Measurements from ENCODE around the gene FAM25A. TPM values are rescaled to one million over a fixed set of nuclear protein-coding genes. Genes with fewer than 3 reads are reported as not detected.
"Not testable (repeated sequence)": the region's sequence is repeated elsewhere in the genome, so short reads cannot be mapped to it uniquely, and the experiment has no call there.

The FAM25A gene
- polyA plus RNA-seq, 1 donor, result not detected

- DNase-seq, result not testable (repeated sequence)
These were observed 6.6 kb upstream of the FAM25A start for GRCh38 chr10:87013528-87013927.

- peak; percentile 23 for DNase-seq
These were observed 4.9 kb upstream of the FAM25A start for GRCh38 chr10:87014986-87015716.

- not testable (repeated sequence) for DNase-seq
These were observed 2.0 kb upstream of the FAM25A start for GRCh38 chr10:87018127-87018526.

- not testable (repeated sequence) for DNase-seq
These were observed 1.0 kb upstream of the FAM25A start for GRCh38 chr10:87019066-87019465.

GRCh38 chr10:87019504-87019903 is 590 bp upstream of the FAM25A start:
- not testable (repeated sequence) for DNase-seq

GRCh38 chr10:87025285-87025958 is 5.3 kb downstream of the FAM25A start:
- DNase-seq, result not testable (repeated sequence)

GRCh38 chr10:87026747-87027508 is 6.8 kb downstream of the FAM25A start:
- DNase-seq, result not testable (repeated sequence)

- DNase-seq, result not testable (repeated sequence)
These were observed 10.3 kb downstream of the FAM25A start for GRCh38 chr10:87030419-87030818.

- DNase-seq, result no peak
These were observed 11.0 kb downstream of the FAM25A start for GRCh38 chr10:87030912-87031635.

GRCh38 chr10:87036623-87037022 is 16.5 kb downstream of the FAM25A start:
- DNase-seq, result no peak

GRCh38 chr10:87038286-87038717 is 18.2 kb downstream of the FAM25A start:
- no peak for DNase-seq

GRCh38 chr10:87038786-87039185 is 18.7 kb downstream of the FAM25A start:
- no peak for DNase-seq

- DNase-seq, result not testable (repeated sequence)
These were observed 23.5 kb downstream of the FAM25A start for GRCh38 chr10:87043579-87043978.

- DNase-seq, result no peak
These were observed 25.4 kb downstream of the FAM25A start for GRCh38 chr10:87045434-87045938.

GRCh38 chr10:87053111-87053510 is 33.0 kb downstream of the FAM25A start:
- peak; percentile 39 for DNase-seq

GRCh38 chr10:87053577-87054181 is 33.6 kb downstream of the FAM25A start:
- DNase-seq, result no peak

- DNase-seq, result peak; percentile 23
These were observed 34.5 kb downstream of the FAM25A start for GRCh38 chr10:87054373-87055295.

- no peak for DNase-seq
These were observed 38.1 kb downstream of the FAM25A start for GRCh38 chr10:87058171-87058570.

GRCh38 chr10:87059401-87059800 is 39.3 kb downstream of the FAM25A start:
- DNase-seq, result no peak

GRCh38 chr10:87060280-87060928 is 40.3 kb downstream of the FAM25A start:
- no peak for DNase-seq
